HG03159 (cell line): ENCODE results near the gene RNF148.
"Not testable (repeated sequence)": the region's sequence is repeated elsewhere in the genome, so short reads cannot be mapped to it uniquely, and the experiment has no call there.

Source experiments
- ATAC-seq: cut with Tn5 transposase; IDR thresholded peaks from one replicate; pipeline ENCODE4 v1.9.1; 2021; ENCODE audit warnings: mild to moderate bottlenecking, moderate library complexity; ENCODE audit not compliant: unreplicated experiment

RNF148 gene

DNA sequence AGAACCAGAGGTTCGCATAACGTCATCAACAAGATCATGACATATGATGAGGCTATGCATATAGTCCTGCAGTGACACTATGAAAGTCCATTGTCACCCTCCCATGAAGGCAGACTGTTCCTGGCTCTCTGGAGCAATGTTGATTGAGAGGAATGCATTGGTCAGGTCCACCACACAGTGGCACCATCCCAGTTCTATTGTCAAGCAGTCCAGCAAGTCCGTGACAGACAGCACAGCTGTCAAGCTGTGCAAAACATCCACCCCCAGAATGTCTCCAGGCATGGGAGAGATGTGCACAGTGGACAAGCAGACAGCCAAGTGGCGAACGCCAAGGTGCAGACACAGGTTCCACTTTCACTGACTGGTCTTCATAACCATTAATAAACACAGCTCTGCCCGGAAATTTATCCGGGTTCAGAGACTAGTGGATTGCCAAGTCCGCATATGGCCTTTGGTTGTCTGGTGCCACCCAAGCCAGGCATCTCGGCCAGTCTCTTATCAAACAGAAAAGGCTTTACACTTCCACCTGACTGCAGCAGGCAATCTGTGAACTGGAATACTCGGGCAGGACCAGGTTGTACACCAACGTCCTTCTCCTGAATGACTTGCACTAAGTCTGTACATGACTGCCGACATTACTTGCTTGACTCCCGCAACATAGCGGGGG is 11.0 kb downstream of the RNF148 start:
- no peak for ATAC-seq

DNA sequence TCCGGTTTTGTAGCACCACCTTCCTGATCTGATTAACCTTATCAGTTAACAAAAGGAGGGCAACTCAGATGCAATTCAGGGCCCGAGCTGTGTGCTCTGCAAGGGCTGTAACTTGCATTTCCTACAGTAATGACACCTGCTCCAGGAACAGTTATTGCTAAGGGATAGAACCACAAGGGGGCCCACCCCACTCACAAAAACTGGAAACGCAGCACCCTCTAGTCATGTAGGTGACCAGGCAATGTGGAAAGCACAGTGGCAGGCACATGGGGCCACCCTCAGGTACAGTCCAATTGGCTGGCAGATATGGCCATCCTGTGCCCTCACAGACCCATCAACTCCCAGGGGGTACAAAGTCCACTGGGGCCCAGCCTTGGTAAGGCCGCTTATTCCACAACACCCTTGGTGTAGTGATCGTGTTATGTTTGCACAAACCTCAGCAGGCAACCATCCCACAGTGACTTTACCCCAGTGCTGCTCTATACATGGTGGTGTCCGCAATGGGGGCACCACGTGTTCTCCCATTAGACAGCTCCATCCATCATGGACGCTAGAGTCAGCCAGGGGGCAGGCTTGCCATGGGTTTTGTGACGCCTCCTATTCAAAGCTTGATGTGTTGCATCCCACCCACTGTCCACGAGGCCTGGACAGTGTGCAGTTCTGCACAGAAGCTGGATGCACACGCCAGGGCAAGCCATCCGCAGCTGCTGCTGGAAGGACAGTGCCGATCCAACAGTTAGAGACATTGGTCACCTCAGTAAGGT is 13.2 kb downstream of the RNF148 start:
- no peak for ATAC-seq

DNA sequence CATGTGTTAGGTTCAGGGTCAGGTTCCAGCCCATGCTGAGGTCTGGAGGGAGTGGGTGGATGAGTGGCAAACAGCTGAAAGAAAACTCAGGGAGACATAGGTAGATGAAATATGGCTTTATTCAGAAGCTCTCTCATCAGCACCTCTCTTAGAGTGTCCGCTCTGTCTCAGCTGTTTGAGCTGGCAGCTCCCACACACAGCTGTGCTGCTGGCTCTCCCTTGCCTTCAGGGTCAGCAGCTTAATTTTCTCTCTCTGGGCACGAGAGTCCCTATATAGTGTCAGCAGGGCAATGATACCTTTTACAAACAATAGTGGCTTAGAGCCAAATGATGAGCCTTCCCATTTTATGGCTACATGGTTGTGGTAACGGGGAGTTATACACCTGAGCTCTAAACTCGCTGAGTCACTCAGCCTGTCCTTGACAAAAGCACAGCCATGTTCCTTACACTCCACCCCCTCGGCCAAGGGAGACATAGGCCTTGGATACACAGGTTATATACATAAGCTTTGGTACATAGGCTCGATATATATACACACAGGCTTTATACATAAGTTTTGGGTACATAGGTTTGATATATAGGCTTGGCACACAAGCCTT is 14.2 kb downstream of the RNF148 start:
- no peak for ATAC-seq

DNA sequence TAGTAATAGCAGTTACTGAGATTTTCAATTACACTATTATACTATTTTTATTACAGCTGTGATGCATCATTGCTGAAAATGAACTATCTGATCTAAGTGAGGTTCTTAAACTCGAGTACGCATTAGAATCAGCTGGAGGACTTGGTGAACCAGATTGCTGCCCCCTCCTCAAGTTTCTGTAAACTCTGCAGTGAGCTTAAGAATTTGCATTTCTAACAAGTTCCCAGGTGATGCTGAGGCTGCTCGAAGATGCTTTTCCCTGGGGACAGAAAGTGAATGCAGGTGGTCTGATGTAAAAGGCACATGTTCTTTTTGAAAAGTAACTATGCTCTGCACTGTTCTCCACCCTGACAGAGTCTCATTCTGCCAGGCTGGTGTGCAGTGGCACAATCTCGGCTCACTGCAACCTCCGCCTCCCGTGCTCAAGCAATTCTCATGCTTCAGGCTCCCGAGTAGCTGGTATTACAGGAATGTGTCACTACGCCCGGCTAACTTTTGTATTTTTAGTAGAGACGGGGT is 16.3 kb downstream of the RNF148 start:
- ATAC-seq = no peak

DNA sequence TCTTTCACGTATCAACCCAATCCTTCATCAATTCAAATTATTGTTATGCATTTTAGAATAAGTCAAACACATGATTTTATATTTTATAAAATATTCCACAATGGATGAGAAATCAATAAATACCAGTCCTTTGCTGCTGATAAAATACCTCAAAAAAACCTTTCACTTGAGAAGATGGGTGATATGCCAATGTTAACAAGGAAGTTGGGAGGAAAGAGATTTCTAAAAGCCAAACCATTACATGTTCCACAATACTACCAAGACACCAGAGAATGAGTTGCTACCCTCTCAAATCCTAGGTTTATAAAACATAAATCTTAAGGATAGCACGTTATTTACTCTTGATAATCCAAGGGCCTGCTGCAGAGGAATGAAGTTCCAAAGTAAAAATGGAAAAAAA is 18.2 kb downstream of the RNF148 start:
- ATAC-seq = no peak

DNA sequence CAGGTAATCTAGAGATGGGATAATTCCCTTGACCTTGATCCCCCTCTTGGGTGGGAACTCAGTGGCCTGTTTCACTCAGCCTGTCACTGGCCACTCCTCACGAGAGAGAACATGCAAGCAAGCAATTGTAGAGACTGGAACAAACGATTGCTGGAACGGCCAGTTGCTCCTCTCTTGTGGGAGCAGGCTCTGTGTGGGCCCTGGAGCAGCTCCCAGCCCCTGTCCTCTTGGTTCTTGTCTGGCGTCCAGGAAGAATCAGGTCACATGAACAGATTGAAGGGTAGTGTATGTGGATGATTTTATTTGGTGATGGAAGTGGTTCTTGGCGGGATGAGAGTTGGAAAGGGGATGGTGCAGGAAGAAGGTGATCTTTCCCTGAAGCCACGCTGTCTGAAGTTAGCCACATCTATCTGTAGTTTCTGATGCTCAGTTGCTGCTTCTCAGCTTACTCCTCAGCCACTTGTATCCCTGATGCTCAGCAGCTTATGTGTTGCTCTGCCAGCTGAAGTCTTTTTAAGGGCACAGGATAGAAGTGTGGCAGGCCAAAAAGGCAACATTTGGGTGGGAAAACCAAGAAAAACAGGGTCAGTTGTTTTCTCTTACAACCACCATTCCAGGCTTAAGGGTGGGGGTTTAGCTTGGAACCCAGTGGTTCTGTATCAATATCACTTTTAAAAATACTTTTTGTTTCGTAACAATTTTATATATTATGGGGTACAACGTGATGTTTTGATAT is 19.7 kb downstream of the RNF148 start:
- no peak for ATAC-seq

DNA sequence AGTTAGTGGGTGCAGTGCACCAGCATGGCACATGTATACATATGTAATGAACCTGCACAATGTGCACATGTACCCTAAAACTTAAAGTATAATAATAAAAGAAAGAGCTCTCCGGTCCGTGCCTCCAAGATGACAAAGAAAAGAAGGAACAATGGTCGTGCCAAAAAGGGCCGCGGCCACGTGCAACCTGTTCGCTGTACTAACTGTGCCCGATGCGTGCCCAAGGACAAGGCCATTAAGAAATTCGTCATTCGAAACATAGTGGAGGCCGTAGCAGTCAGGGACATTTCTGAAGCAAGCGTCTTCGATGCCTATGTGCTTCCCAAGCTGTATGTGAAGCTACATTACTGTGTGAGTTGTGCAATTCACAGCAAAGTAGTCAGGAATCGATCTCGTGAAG is 21.5 kb downstream of the RNF148 start:
- not testable (repeated sequence) for ATAC-seq

DNA sequence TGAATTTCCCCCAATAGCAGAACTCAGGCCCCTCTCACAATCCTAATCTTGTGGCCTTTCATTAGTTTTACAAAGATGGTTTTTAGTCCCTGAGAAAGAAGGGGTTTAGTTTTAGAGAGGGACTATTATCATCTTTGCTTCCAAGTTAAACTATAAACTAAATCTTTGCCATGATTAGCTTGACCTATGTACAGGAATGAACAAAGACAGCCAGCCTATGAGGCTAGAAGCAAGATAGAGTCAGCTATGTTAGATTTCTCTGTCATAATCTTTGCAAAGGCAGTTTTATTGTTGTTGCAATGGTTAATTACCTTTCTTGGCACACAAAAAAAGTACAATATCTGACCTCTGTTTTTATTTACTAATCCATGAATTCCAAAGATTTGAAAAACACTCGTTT is 22.9 kb downstream of the RNF148 start:
- no peak for ATAC-seq

DNA sequence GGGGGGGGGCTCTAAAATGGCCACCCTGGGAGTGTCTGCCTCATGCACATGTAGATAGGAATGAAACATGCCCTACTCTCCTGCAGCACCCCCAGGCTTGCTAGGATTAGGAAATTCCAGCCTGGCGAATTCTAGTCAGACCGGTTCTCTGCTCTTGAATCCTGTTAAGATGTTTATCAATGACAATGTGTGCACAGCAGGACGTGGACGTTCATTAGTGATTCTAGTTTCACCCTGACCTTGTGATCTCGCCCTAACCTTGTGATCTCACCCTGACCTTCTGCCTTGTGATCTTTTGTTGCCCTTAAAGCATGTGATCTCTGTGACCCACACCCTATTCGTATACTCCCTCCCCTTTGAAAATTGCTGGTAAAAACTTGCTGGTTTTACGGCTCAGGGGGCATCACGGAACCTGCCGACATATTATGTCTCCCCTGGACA is 23.4 kb downstream of the RNF148 start:
- not testable (repeated sequence) for ATAC-seq

DNA sequence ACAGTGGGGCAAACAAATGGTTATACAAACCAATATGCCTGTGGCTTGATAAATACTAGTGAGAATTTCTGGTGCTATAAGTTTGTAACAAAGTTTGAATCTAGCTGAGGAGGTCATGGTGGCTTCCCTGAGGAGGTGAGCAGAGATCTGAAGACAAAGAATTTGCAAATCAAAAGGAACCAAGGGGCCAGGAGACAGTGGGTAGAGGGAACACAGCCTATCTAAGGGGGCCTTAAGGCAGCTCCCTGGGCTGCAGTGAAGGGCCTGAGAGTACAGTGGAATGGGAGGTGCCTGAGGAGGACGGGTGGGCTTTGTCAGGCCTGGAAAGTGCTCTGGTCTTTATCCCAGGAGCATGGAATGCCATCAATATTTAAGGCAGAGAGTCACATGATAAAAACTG is 25.6 kb downstream of the RNF148 start:
- no peak for ATAC-seq

DNA sequence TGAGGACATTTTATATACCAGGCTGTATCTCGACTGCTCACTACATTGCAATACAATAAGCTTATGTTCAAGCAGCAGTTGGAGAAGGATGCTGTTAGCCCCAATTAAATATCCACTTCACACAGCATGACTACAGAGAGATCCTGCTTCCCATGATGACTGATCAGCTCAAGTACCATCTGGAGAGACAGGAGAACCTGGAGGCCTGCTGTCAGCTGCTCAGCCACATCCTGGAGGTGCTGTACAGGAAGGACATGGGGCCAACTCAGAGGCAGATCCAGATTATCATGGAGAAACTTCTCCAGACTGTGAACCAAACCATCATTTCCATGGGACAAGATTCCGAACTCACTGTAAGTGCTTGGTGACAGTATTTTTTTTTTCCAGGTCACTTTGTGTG is 26.3 kb downstream of the RNF148 start:
- ATAC-seq = no peak

DNA sequence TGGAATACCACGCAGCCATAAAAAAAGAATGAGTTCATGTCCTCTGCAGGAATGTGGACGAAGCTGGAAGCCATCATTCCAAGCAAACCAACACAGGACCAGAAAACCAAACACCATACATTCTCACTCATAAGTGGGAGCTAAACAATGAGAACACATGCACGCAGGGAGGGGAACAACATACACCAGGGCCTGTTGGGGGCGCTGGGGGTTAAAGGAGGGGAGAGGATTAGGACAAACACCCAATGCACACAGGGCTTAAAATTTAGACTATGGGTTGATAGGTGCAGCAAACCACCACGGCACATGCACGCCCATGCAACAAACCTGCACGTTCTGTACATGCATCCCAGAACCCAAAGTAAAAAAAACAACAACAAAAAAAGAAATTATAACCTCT is 27.1 kb downstream of the RNF148 start:
- no peak for ATAC-seq

DNA sequence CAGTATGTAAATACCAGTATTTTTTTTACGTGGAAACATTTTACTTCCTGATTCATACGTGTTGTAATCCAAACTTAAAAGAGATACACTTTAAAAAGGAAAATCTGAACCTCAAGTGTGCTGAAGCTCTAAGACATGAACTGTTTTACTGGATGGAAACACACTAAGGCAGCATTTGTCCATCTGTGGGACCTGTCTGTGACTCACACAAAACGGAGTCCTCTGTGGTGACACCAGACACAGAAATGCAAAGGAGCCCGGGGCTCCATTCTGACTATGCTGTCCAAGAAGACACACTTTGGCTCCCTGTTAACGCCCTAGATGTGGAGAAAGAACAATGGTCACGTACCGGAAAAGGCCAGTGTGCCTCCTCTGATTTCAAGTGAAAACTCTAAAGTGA is 27.7 kb downstream of the RNF148 start:
- ATAC-seq = no peak

DNA sequence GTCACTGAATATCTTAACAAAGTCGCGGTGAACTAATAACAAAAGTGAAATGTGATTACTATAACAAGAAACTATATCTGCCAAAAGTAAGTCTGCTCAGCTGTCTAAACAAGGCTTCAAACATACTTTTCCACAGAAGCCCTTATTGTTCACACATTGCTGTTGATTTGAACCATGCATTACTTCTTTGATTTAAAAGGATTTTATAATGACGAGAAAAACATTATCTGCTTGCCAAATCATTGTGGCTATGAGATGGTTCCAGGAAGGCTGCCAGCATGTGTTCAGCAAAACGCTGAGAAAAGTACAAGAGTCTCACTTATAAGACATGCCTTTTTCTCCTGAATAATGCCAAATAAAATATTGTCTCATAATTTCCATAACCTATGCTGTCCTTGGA is 28.2 kb downstream of the RNF148 start:
- no peak for ATAC-seq

DNA sequence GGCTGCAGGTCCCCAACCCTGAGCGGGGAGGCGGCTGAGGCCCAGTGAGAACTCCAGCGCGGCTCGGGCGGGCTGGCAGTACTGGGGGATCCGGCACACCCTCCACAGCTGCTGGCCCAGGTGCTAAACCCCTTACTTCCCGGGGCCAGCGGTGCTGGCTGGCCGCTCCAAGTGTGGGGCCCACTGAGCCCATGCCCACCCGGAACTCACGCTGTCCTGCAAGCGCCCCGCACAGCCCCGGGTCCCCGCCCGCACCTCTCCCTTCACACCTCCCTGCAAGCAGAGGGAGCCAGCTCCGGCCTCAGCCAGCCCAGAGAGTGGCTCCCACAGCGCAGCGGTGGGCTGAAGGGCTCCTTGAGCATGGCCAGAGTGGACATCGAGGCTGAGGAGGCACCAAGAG is 28.8 kb downstream of the RNF148 start:
- no peak for ATAC-seq

DNA sequence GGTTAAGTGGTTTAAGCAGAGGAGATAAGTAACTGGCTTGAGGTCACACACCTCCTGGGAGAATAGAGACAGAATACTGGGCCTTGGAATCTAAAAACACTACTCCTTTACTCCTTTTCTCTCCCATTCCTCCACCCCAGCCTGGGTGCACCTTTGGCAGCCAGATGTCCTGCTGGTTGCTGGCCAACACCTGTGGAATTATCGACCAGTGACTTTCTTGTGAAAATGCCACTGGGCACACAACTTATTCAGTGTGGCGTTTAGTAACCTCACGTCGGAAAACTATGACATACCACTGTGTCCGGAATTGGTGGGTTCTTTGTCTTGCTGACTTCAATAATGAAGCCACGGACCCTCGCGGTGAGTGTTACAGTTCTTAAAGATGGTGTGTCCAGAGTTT is 30.2 kb downstream of the RNF148 start:
- ATAC-seq = no peak

DNA sequence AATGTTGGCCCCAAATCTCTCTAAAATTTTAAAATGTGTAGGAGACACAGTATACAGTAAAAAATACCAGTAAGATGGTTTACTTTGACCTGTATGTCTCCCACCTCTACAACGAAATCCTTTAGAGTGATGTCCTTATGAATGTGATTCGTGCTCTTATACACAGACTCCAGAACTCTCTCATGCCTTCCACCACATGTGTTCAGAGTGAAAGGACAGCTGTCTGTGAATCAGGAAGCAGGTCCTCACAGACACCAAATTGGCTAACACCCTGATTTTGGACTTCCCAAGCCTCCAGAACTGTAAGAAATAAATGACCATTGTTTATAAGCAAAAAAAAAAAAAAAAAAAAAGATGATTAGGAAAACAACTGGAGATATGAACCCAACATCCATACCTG is 39.0 kb downstream of the RNF148 start:
- no peak for ATAC-seq

DNA sequence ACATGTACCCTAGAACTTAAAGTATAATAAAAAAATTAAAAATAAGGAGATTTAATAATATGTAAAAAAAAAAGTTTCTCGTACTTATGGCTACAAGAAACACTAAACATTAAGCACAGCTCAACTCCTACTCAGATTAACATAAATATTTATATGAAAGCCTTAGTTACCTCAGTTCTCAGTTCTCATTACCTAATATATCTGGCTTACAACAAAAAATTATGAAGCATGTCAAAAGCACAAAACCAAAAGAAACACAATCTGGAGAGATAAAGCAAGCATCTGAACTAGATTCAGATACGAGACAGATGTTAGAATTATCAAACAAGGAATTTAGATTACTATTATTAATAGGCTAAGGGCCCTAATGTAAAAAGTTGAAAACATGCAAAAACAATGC is 43.9 kb downstream of the RNF148 start:
- ATAC-seq = no peak

DNA sequence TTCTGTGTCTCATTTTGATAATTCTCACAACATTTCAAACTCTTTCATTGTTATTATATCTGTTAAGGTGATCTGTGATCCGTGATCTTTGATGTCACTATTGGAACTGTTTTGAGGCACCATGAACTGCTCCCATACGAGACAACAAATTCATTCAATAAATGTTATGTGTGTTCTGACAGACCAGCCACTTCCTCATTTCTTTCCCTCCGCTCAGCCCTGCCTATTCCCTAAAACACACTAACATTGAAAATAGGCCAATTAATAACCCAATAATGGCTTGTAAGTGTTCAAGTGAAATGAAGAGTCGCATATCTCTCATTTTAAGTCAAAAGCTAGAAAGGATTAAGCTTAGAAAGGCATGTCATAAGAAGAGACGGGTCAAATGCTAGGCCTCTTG is 49.0 kb downstream of the RNF148 start:
- no peak for ATAC-seq

DNA sequence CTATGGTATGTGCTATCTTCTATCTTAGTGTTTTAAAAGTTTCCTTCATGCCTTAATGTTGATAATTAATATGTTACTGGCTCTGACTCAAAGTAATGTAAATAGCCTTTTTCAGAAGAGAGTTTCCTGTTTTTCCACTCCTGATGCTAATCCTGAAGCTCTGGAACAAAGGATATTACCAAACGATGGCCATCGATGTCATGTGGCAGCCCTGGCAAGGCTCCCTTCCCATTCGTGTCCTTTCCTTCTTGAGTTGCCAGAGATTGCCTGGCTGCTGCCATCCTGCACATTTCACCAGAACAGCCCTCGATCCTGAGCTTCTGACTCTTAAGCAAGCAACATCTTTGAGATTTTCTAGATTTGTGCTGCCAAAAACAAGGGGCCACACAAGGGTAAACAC is 49.8 kb downstream of the RNF148 start:
- no peak for ATAC-seq
